ENCODE data around the gene B4GALNT4.

B4GALNT4 gene

DNA sequence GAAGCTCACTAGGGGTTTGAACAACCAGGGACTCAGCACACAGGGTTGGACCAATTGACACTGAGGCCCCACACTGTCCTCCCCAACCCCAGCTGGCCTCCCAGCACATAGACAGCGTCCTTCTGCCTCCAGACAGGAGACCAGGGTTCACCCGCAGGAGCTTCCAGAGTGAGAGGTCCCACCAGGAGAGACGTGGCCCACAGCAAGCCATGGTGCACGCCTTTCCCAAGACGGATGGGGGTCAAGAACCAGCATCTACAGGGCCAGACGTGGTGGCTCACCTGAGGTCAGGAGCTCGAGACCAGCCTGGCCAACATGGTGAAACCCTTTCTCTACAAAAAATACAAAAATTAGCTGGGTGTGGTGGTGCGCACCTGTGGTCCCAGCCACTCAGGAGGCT, 57.6 kb downstream of the B4GALNT4 start:
- no peak for DNase-seq

DNA sequence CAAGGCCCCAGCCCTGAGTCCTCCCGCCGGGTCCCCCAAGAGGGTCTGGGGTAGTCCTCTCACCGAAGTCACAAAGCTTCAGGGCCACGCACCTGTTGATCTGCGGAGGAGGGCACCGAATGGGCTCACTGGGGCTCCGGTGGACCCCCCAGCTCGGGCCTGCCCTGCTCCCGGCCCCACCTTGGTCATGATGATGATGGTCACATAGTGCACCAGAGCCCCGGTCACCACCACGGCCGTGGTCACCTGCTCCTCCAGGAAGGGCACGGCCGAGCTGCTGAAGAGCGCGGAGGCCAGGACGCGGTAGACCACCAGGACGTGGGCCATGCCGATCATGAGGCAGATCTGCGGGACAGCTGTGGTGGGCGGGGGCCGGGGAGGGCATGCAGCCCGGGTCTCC, 59.0 kb downstream of the B4GALNT4 start:
- DNase-seq: no peak

DNA sequence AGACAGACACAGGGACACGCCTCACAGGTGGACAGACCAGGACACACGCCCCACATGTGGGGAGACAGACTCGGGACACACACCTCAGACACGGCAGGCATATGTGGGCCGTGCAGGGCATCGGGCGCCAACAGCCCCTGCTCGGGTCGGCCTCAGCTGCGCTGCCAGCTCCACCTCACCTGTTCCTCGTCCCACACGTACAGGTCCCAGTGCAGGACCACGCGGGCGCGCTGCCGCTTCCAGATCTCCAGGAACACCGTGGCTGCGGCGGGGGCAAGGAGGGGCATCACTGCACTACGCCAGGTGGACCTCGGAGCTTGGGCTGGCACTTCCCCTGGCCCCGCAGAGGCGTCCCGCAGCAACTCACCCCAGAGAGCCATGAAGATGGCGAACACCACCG, 60.1 kb downstream of the B4GALNT4 start:
- DNase-seq: no peak

DNA sequence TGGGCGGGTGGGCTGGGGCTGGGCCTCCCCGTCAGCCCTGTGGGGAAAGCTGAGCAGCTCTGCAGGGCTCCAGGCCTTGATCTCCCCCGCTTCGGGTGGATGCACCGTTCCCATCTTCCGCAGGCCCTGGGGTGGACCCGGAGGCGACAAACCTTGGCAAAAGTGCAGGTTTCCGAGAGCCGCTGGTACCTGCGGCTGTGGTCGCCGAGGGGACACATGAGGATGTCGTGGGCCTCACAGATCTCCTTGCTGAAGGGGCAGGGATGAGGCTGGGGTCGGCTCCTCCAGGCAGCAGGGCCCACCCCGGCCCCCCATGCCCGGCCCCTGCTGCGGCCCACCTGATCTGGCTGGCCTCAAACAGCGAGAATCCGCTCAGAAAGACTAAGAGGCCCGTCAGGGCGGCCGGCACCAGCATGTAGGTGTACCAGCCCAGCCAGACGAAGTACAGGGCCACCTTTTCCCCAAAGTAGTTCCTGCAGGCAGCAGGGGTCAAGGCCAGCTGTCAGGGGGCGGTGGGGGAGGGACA, 60.7 kb downstream of the B4GALNT4 start:
- DNase-seq: no peak
